HL-60 (cell line): Measurements from ENCODE around the gene FOXP1.

Experiments used
- DNase-seq, 2 experiments: peaks; one replicate each; pipeline ENCODE4 v3.0.0-alpha.2; 2010 to 2020; ENCODE audit warnings: low read depth in 1 of 2, low spot score in 1 of 2
- H3K27ac ChIP-seq: fragments of 250-450 bp; sonication (Bioruptor Pico); replicated peaks from 2 replicates; pipeline ENCODE4 v1.5.1; 2020; ENCODE audit warnings: mild to moderate bottlenecking, moderate library complexity
- H3K27me3 ChIP-seq: fragments of 250-450 bp; sonication (Bioruptor Pico); 2 replicates; pipeline ENCODE4 v1.5.1; 2021; ENCODE audit warnings: mild to moderate bottlenecking, moderate library complexity; ENCODE audit not compliant: insufficient read depth, poor library complexity, severe bottlenecking
- H3K4me3 ChIP-seq: replicated peaks from 2 replicates; pipeline ENCODE4 v1.5.1; 2011; ENCODE audit warnings: mild to moderate bottlenecking, control low read depth, low read length; ENCODE audit not compliant: insufficient read depth
- CTCF ChIP-seq: IDR thresholded peaks from one replicate; pipeline ENCODE4 v1.5.1; 2011; ENCODE audit warnings: low read length, control low read depth, inconsistent platforms; ENCODE audit not compliant: insufficient read depth
- GABPA ChIP-seq: IDR thresholded peaks from 2 replicates; pipeline ENCODE4 v1.6.1; 2012; ENCODE audit warnings: low read depth
- POLR2AphosphoS5 ChIP-seq: IDR thresholded peaks from 2 replicates; pipeline ENCODE4 v1.6.1; 2012; ENCODE audit warnings: low read depth
- REST ChIP-seq: IDR thresholded peaks from 2 replicates; pipeline ENCODE4 v1.6.1; 2012; ENCODE audit warnings: low read depth; ENCODE audit not compliant: insufficient replicate concordance
- SPI1 ChIP-seq: IDR thresholded peaks from 2 replicates; pipeline ENCODE4 v1.6.1; 2012; ENCODE audit warnings: low read depth, mild to moderate bottlenecking, borderline replicate concordance

Gene FOXP1

GRCh38 chr3:71072986-71073385 lies 510.5 kb downstream of the FOXP1 start:
- no peak for DNase-seq
- H3K27me3 ChIP-seq = no peaks in the 10 kb centered on the region
- H3K4me3 ChIP-seq = no peak overlapping the region
- H3K27ac ChIP-seq = no peak overlapping the region
- TF ChIP-seq CTCF (no peak), GABPA (no peak), POLR2AphosphoS5 (no peak), SPI1 (no peak), REST (no peak)

GRCh38 chr3:71072287-71072686 lies 511.2 kb downstream of the FOXP1 start:
- Histone ChIP-seq H3K27me3 (no peaks in the 10 kb centered on the region), H3K27ac (no peak overlapping the region), H3K4me3 (no peak overlapping the region)
- DNase-seq = no peak
- TF ChIP-seq SPI1 (no peak), POLR2AphosphoS5 (no peak)

- no peak for DNase-seq
- H3K4me3 ChIP-seq = no peak overlapping the region
- H3K27me3 ChIP-seq = no peaks in the 10 kb centered on the region
- TF ChIP-seq GABPA (no peak), SPI1 (no peak), POLR2AphosphoS5 (no peak)
- H3K27ac ChIP-seq = no peak overlapping the region; the same call in 1 of the 2 replicates
Observed at GRCh38 chr3:71070497-71071463, 512.7 kb downstream of the FOXP1 start.

GRCh38 chr3:71069797-71070196 lies 513.7 kb downstream of the FOXP1 start:
- no peak overlapping the region for H3K4me3 ChIP-seq
- no peak for TF ChIP-seq POLR2AphosphoS5
- no peak for TF ChIP-seq SPI1
- TF ChIP-seq CTCF = peak; percentile 36
- no peak overlapping the region for H3K27ac ChIP-seq
- no peaks in the 10 kb centered on the region for H3K27me3 ChIP-seq
- peak in 1 of 2 experiments; percentile 82 for DNase-seq

- no peaks in the 10 kb centered on the region for H3K27me3 ChIP-seq
- TF ChIP-seq REST (no peak), SPI1 (no peak), CTCF (no peak), POLR2AphosphoS5 (no peak), GABPA (no peak)
- H3K4me3 ChIP-seq = no peak overlapping the region
- H3K27ac ChIP-seq = no peak overlapping the region; the same call in 1 of the 2 replicates
- DNase-seq = peak in 1 of 2 experiments; percentile 13
Observed at GRCh38 chr3:71067977-71068654, 515.4 kb downstream of the FOXP1 start.
